Measurements from ENCODE around the gene ANTXR1.

GRCh38 chr2:69237070-69237670 lies 224.2 kb downstream of the ANTXR1 start:
- TF ChIP-seq POLR2AphosphoS5 (IDR thresholded peaks at IDR 0.05; ENCODE audit: low read depth, low read length) = no peak
- TF ChIP-seq EZH2 (IDR thresholded peaks at IDR 0.05) = no peak
- TF ChIP-seq, protein P1, sequence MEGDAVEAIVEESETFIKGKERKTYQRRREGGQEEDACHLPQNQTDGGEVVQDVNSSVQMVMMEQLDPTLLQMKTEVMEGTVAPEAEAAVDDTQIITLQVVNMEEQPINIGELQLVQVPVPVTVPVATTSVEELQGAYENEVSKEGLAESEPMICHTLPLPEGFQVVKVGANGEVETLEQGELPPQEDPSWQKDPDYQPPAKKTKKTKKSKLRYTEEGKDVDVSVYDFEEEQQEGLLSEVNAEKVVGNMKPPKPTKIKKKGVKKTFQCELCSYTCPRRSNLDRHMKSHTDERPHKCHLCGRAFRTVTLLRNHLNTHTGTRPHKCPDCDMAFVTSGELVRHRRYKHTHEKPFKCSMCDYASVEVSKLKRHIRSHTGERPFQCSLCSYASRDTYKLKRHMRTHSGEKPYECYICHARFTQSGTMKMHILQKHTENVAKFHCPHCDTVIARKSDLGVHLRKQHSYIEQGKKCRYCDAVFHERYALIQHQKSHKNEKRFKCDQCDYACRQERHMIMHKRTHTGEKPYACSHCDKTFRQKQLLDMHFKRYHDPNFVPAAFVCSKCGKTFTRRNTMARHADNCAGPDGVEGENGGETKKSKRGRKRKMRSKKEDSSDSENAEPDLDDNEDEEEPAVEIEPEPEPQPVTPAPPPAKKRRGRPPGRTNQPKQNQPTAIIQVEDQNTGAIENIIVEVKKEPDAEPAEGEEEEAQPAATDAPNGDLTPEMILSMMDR (IDR thresholded peaks at IDR 0.05 in 2 of 3, conservative IDR thresholded peaks at IDR 0.05 in 1 of 3; ENCODE audit: borderline replicate concordance in 1 of 3, insufficient read depth in 1 of 3, low read depth in 2 of 3, low read length in 2 of 3) = no peak
- TF ChIP-seq POLR2A (IDR thresholded peaks at IDR 0.05; ENCODE audit: borderline replicate concordance, extremely low read depth, insufficient read depth, insufficient read length) = no peak
- TF ChIP-seq ELF1 (IDR thresholded peaks at IDR 0.05; ENCODE audit: borderline replicate concordance, low read depth) = no peak
- no peak for TF ChIP-seq CEBPB (IDR thresholded peaks at IDR 0.05; ENCODE audit: low read depth)

All from HCT116 (cell line).